ENCODE measurements around the gene NSFL1C.

- TF ChIP-seq, protein P1, sequence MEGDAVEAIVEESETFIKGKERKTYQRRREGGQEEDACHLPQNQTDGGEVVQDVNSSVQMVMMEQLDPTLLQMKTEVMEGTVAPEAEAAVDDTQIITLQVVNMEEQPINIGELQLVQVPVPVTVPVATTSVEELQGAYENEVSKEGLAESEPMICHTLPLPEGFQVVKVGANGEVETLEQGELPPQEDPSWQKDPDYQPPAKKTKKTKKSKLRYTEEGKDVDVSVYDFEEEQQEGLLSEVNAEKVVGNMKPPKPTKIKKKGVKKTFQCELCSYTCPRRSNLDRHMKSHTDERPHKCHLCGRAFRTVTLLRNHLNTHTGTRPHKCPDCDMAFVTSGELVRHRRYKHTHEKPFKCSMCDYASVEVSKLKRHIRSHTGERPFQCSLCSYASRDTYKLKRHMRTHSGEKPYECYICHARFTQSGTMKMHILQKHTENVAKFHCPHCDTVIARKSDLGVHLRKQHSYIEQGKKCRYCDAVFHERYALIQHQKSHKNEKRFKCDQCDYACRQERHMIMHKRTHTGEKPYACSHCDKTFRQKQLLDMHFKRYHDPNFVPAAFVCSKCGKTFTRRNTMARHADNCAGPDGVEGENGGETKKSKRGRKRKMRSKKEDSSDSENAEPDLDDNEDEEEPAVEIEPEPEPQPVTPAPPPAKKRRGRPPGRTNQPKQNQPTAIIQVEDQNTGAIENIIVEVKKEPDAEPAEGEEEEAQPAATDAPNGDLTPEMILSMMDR (IDR thresholded peaks at IDR 0.05): no peak
- no peak for TF ChIP-seq ZFX (IDR thresholded peaks at IDR 0.05; ENCODE audit: borderline replicate concordance)
These were observed 30.3 kb upstream of the NSFL1C start for GRCh38 chr20:1496930-1497329.
